ENCODE results near the gene SLBP.
"Not testable (repeated sequence)": the region's sequence is repeated elsewhere in the genome, so short reads cannot be mapped to it uniquely, and the experiment has no call there.

SLBP gene

GRCh38 chr4:1711571-1712215 lies 426 bp downstream of the SLBP start:
- Histone ChIP-seq H3K9me3 (ENCODE audit: control insufficient read depth in 2 of 2, low read length in 2 of 2) (no peaks in the 10 kb centered on the region), H3K4me1 (ENCODE audit: control insufficient read depth in 2 of 2, insufficient read depth in 2 of 2, low read length in 2 of 2) (peaks cover 23 to 31% of the 10 kb centered on the region in 2 donors), H3K27ac (ENCODE audit: low read depth in 2 of 2, low read length in 2 of 2) (peak overlapping the region; percentile 98 to 99), H3K36me3 (ENCODE audit: control insufficient read depth in 2 of 2, insufficient read depth in 2 of 2, low read length in 2 of 2) (peaks cover 0 to 6% of the 10 kb centered on the region in 2 donors), H3K4me3 (ENCODE audit: low read length in 2 of 2) (peak overlapping the region; percentile 67 to 96), H3K27me3 (ENCODE audit: control insufficient read depth in 2 of 2, insufficient read depth in 2 of 2, low read length in 2 of 2) (no peaks in the 10 kb centered on the region), H3K9ac (ENCODE audit: low read depth in 1 of 2, low read length in 2 of 2) (peak overlapping the region; percentile 92 to 94)

- peak overlapping the region; percentile 98 to 99 for H3K27ac ChIP-seq (ENCODE audit: low read depth in 2 of 2, low read length in 2 of 2)
- peaks cover 4 to 6% of the 10 kb centered on the region in 2 donors for H3K36me3 ChIP-seq (ENCODE audit: control insufficient read depth in 2 of 2, insufficient read depth in 2 of 2, low read length in 2 of 2)
- H3K9me3 ChIP-seq (ENCODE audit: control insufficient read depth in 2 of 2, low read length in 2 of 2) = no peaks in the 10 kb centered on the region
- peaks cover 23 to 31% of the 10 kb centered on the region in 2 donors for H3K4me1 ChIP-seq (ENCODE audit: control insufficient read depth in 2 of 2, insufficient read depth in 2 of 2, low read length in 2 of 2)
- H3K27me3 ChIP-seq (ENCODE audit: control insufficient read depth in 2 of 2, insufficient read depth in 2 of 2, low read length in 2 of 2) = no peaks in the 10 kb centered on the region
- H3K4me3 ChIP-seq (ENCODE audit: low read length in 2 of 2) = peak overlapping the region; percentile 67 to 96
- peak overlapping the region; percentile 92 to 94 for H3K9ac ChIP-seq (ENCODE audit: low read depth in 1 of 2, low read length in 2 of 2)
Measured at GRCh38 chr4:1711055-1711570, 1.0 kb downstream of the SLBP start.

- Histone ChIP-seq H3K27me3 (ENCODE audit: control insufficient read depth in 2 of 2, insufficient read depth in 2 of 2, low read length in 2 of 2) (no peaks in the 10 kb centered on the region), H3K9me3 (ENCODE audit: control insufficient read depth in 2 of 2, low read length in 2 of 2) (no peaks in the 10 kb centered on the region), H3K9ac (ENCODE audit: low read depth in 1 of 2, low read length in 2 of 2) (no peak overlapping the region), H3K4me3 (ENCODE audit: low read length in 2 of 2) (no peak overlapping the region), H3K4me1 (ENCODE audit: control insufficient read depth in 2 of 2, insufficient read depth in 2 of 2, low read length in 2 of 2) (peaks cover 12 to 14% of the 10 kb centered on the region in 2 donors), H3K27ac (ENCODE audit: low read depth in 2 of 2, low read length in 2 of 2) (no peak overlapping the region), H3K36me3 (ENCODE audit: control insufficient read depth in 2 of 2, insufficient read depth in 2 of 2, low read length in 2 of 2) (peaks cover 14 to 19% of the 10 kb centered on the region in 2 donors)
Measured at GRCh38 chr4:1708581-1708980, 3.5 kb downstream of the SLBP start.

GRCh38 chr4:1706358-1706757 lies 5.8 kb downstream of the SLBP start:
- Histone ChIP-seq H3K9ac (ENCODE audit: low read depth in 1 of 2, low read length in 2 of 2) (no peak overlapping the region), H3K4me1 (ENCODE audit: control insufficient read depth in 2 of 2, insufficient read depth in 2 of 2, low read length in 2 of 2) (peaks cover 5 to 6% of the 10 kb centered on the region in 2 donors), H3K27ac (ENCODE audit: low read depth in 2 of 2, low read length in 2 of 2) (no peak overlapping the region), H3K36me3 (ENCODE audit: control insufficient read depth in 2 of 2, insufficient read depth in 2 of 2, low read length in 2 of 2) (peaks cover 25 to 36% of the 10 kb centered on the region in 2 donors), H3K4me3 (ENCODE audit: low read length in 2 of 2) (no peak overlapping the region), H3K27me3 (ENCODE audit: control insufficient read depth in 2 of 2, insufficient read depth in 2 of 2, low read length in 2 of 2) (no peaks in the 10 kb centered on the region), H3K9me3 (ENCODE audit: control insufficient read depth in 2 of 2, low read length in 2 of 2) (no peaks in the 10 kb centered on the region)

GRCh38 chr4:1705732-1706131 lies 6.4 kb downstream of the SLBP start:
- Histone ChIP-seq H3K4me3 (ENCODE audit: low read length in 2 of 2) (no peak overlapping the region), H3K4me1 (ENCODE audit: control insufficient read depth in 2 of 2, insufficient read depth in 2 of 2, low read length in 2 of 2) (peaks cover 0 to under 1% of the 10 kb centered on the region in 2 donors), H3K9me3 (ENCODE audit: control insufficient read depth in 2 of 2, low read length in 2 of 2) (no peaks in the 10 kb centered on the region), H3K27ac (ENCODE audit: low read depth in 2 of 2, low read length in 2 of 2) (no peak overlapping the region), H3K36me3 (ENCODE audit: control insufficient read depth in 2 of 2, insufficient read depth in 2 of 2, low read length in 2 of 2) (peaks cover 25 to 40% of the 10 kb centered on the region in 2 donors), H3K27me3 (ENCODE audit: control insufficient read depth in 2 of 2, insufficient read depth in 2 of 2, low read length in 2 of 2) (no peaks in the 10 kb centered on the region), H3K9ac (ENCODE audit: low read depth in 1 of 2, low read length in 2 of 2) (no peak overlapping the region)

- Histone ChIP-seq H3K36me3 (ENCODE audit: control insufficient read depth in 2 of 2, insufficient read depth in 2 of 2, low read length in 2 of 2) (peaks cover 33 to 49% of the 10 kb centered on the region in 2 donors), H3K27me3 (ENCODE audit: control insufficient read depth in 2 of 2, insufficient read depth in 2 of 2, low read length in 2 of 2) (no peaks in the 10 kb centered on the region), H3K4me3 (ENCODE audit: low read length in 2 of 2) (no peak overlapping the region)
Measured at GRCh38 chr4:1703867-1704266, 8.3 kb downstream of the SLBP start.

GRCh38 chr4:1701671-1702070 lies 10.4 kb downstream of the SLBP start:
- peaks cover 37 to 63% of the 10 kb centered on the region in 2 donors for H3K36me3 ChIP-seq (ENCODE audit: control insufficient read depth in 2 of 2, insufficient read depth in 2 of 2, low read length in 2 of 2)
- H3K4me3 ChIP-seq (ENCODE audit: low read length in 2 of 2); H3K9me3 ChIP-seq (ENCODE audit: control insufficient read depth in 2 of 2, low read length in 2 of 2); H3K27ac ChIP-seq (ENCODE audit: low read depth in 2 of 2, low read length in 2 of 2); H3K27me3 ChIP-seq (ENCODE audit: control insufficient read depth in 2 of 2, insufficient read depth in 2 of 2, low read length in 2 of 2); H3K9ac ChIP-seq (ENCODE audit: low read depth in 1 of 2, low read length in 2 of 2); H3K4me1 ChIP-seq (ENCODE audit: control insufficient read depth in 2 of 2, insufficient read depth in 2 of 2, low read length in 2 of 2): not testable (repeated sequence)

More at GRCh38 chr4:1703867-1704266, 8.3 kb downstream of the SLBP start:
- no peak overlapping the region for H3K27ac ChIP-seq (ENCODE audit: low read depth in 2 of 2, low read length in 2 of 2)
- H3K9me3 ChIP-seq (ENCODE audit: control insufficient read depth in 2 of 2, low read length in 2 of 2) = no peaks in the 10 kb centered on the region
- no peaks in the 10 kb centered on the region for H3K4me1 ChIP-seq (ENCODE audit: control insufficient read depth in 2 of 2, insufficient read depth in 2 of 2, low read length in 2 of 2)
- no peak overlapping the region for H3K9ac ChIP-seq (ENCODE audit: low read depth in 1 of 2, low read length in 2 of 2)

GRCh38 chr4:1695913-1696312 lies 16.2 kb downstream of the SLBP start:
- H3K27me3 ChIP-seq (ENCODE audit: control insufficient read depth in 2 of 2, insufficient read depth in 2 of 2, low read length in 2 of 2) = no peaks in the 10 kb centered on the region
- peaks cover 41 to 66% of the 10 kb centered on the region in 2 donors for H3K36me3 ChIP-seq (ENCODE audit: control insufficient read depth in 2 of 2, insufficient read depth in 2 of 2, low read length in 2 of 2)
- H3K27ac ChIP-seq (ENCODE audit: low read depth in 2 of 2, low read length in 2 of 2) = no peak overlapping the region
- no peak overlapping the region for H3K9ac ChIP-seq (ENCODE audit: low read depth in 1 of 2, low read length in 2 of 2)
- H3K4me3 ChIP-seq (ENCODE audit: low read length in 2 of 2) = no peak overlapping the region
- no peaks in the 10 kb centered on the region for H3K9me3 ChIP-seq (ENCODE audit: control insufficient read depth in 2 of 2, low read length in 2 of 2)
- no peaks in the 10 kb centered on the region for H3K4me1 ChIP-seq (ENCODE audit: control insufficient read depth in 2 of 2, insufficient read depth in 2 of 2, low read length in 2 of 2)

- Histone ChIP-seq H3K4me3 (ENCODE audit: low read length in 2 of 2) (no peak overlapping the region), H3K27me3 (ENCODE audit: control insufficient read depth in 2 of 2, insufficient read depth in 2 of 2, low read length in 2 of 2) (no peaks in the 10 kb centered on the region), H3K9me3 (ENCODE audit: control insufficient read depth in 2 of 2, low read length in 2 of 2) (no peaks in the 10 kb centered on the region), H3K27ac (ENCODE audit: low read depth in 2 of 2, low read length in 2 of 2) (no peak overlapping the region), H3K36me3 (ENCODE audit: control insufficient read depth in 2 of 2, insufficient read depth in 2 of 2, low read length in 2 of 2) (peaks cover 35 to 59% of the 10 kb centered on the region in 2 donors), H3K4me1 (ENCODE audit: control insufficient read depth in 2 of 2, insufficient read depth in 2 of 2, low read length in 2 of 2) (no peaks in the 10 kb centered on the region), H3K9ac (ENCODE audit: low read depth in 1 of 2, low read length in 2 of 2) (no peak overlapping the region)
Measured at GRCh38 chr4:1693131-1693896, 18.8 kb downstream of the SLBP start.

- peaks cover 32 to 50% of the 10 kb centered on the region in 2 donors for H3K36me3 ChIP-seq (ENCODE audit: control insufficient read depth in 2 of 2, insufficient read depth in 2 of 2, low read length in 2 of 2)
- no peaks in the 10 kb centered on the region for H3K4me1 ChIP-seq (ENCODE audit: control insufficient read depth in 2 of 2, insufficient read depth in 2 of 2, low read length in 2 of 2)
Measured at GRCh38 chr4:1691737-1692373, 20.3 kb downstream of the SLBP start.

More at GRCh38 chr4:1691737-1692373, 20.3 kb downstream of the SLBP start:
- Histone ChIP-seq H3K9ac (ENCODE audit: low read depth in 1 of 2, low read length in 2 of 2) (no peak overlapping the region), H3K27me3 (ENCODE audit: control insufficient read depth in 2 of 2, insufficient read depth in 2 of 2, low read length in 2 of 2) (no peaks in the 10 kb centered on the region), H3K9me3 (ENCODE audit: control insufficient read depth in 2 of 2, low read length in 2 of 2) (no peaks in the 10 kb centered on the region), H3K4me3 (ENCODE audit: low read length in 2 of 2) (no peak overlapping the region), H3K27ac (ENCODE audit: low read depth in 2 of 2, low read length in 2 of 2) (no peak overlapping the region)

All from mucosa of rectum (tissue), 2 donors.